Endodermal cell (in vitro differentiated cells): ENCODE data around the gene MFSD2A. TPM values are rescaled to one million over a fixed set of nuclear protein-coding genes. Genes with fewer than 3 reads are reported as not detected.

Experiments used
- DNase-seq: peaks from one replicate; pipeline ENCODE4 v3.0.0-alpha.2; 2017
- H3K27ac ChIP-seq: 2 replicates; pipeline ENCODE4 v1.5.1; 2013; ENCODE audit warnings: mild to moderate bottlenecking, low read depth, low read length, moderate library complexity
- H3K27me3 ChIP-seq: 2 replicates; pipeline ENCODE4 v1.6.1; 2013; ENCODE audit warnings: mild to moderate bottlenecking, low read length, moderate library complexity; ENCODE audit not compliant: insufficient read depth, control insufficient read depth, poor library complexity, severe bottlenecking
- H3K36me3 ChIP-seq: 2 replicates; pipeline ENCODE4 v1.7.0; 2013; ENCODE audit warnings: mild to moderate bottlenecking, low read length, moderate library complexity; ENCODE audit not compliant: control insufficient read depth, insufficient read depth
- H3K4me1 ChIP-seq: one replicate; pipeline ENCODE4 v1.7.0; 2013; ENCODE audit warnings: low read length; ENCODE audit not compliant: control insufficient read depth, insufficient read depth
- H3K4me3 ChIP-seq: 2 replicates; pipeline ENCODE4 v1.5.1; 2013; ENCODE audit warnings: mild to moderate bottlenecking, low read length, moderate library complexity
- H3K9ac ChIP-seq: 2 replicates; pipeline ENCODE4 v1.6.1; 2013; ENCODE audit warnings: mild to moderate bottlenecking, low read length, moderate library complexity; ENCODE audit not compliant: poor library complexity, severe bottlenecking; ENCODE audit errors: extremely low read depth
- H3K9me3 ChIP-seq: 2 replicates; pipeline ENCODE4 v1.6.1; 2013; ENCODE audit warnings: mild to moderate bottlenecking, low read length, moderate library complexity; ENCODE audit not compliant: control insufficient read depth
- H3K27ac Mint-ChIP-seq: 2 replicates; pipeline ENCODE4 v1.8.0; 2020; ENCODE audit warnings: mixed read lengths
- H3K27me3 Mint-ChIP-seq: 2 replicates; pipeline ENCODE4 v1.8.0; 2021; ENCODE audit warnings: mild to moderate bottlenecking, mixed read lengths; ENCODE audit not compliant: insufficient read depth
- H3K36me3 Mint-ChIP-seq: 2 replicates; pipeline ENCODE4 v1.8.0; 2020; ENCODE audit warnings: low read depth, mixed read lengths
- H3K4me1 Mint-ChIP-seq: 2 replicates; pipeline ENCODE4 v1.8.0; 2020; ENCODE audit warnings: mixed read lengths
- H3K4me3 Mint-ChIP-seq: 2 replicates; pipeline ENCODE4 v1.8.0; 2020; ENCODE audit warnings: mild to moderate bottlenecking, moderate library complexity, mixed read lengths
- H3K9me3 Mint-ChIP-seq: 2 replicates; pipeline ENCODE4 v1.8.0; 2020; ENCODE audit warnings: mild to moderate bottlenecking, mixed read lengths
- CTCF ChIP-seq: fragments of 200-600 bp; sonication (generic); conservative IDR thresholded peaks from 2 replicates; pipeline ENCODE4 v1.5.0; 2021; ENCODE audit warnings: antibody characterized with exemption, mild to moderate bottlenecking
- WGBS, 2 experiments: methylation state at CpG; one replicate each; pipeline versions ENCODE4 v1.1.5 to v1.1.7; 2013; ENCODE audit warnings: missing lambda C conversion rate in 2 of 2, mixed read lengths in 1 of 2; ENCODE audit not compliant: insufficient coverage in 1 of 2, insufficient read length in 1 of 2; 5-methylcytosine and 5-hydroxymethylcytosine counted together
- total RNA-seq, 2 donors: library from RNA; stranded (reverse); fragmentation: NEBNext Ultra II Directional in 1 of 2; extraction: Animal tissue kit (Norgen Biotek cat#: 25700) in 1 of 2; gene quantifications; 2 replicates in 1 of 2; 3 replicates in 1 of 2; pipeline ENCODE4 v1.2.1, GENCODE V29; 2021

Gene MFSD2A
- total RNA-seq, 2 donors from 2014 or later, result 6.3 to 8.5 TPM

GRCh38 chr1:39958403-39959200, 3.7 kb downstream of the MFSD2A start:
- H3K9me3 ChIP-seq, result no peaks in the 10 kb centered on the region
- H3K36me3 Mint-ChIP-seq, result peaks cover 19% of the 10 kb centered on the region
- no peak for TF ChIP-seq CTCF
- WGBS, 2 experiments, result 85 to 100% methylated on average over 3 to 7 of the region's 7 CpGs
- peaks cover 12% of the 10 kb centered on the region for H3K4me1 Mint-ChIP-seq
- H3K27me3 Mint-ChIP-seq, result peaks cover 24% of the 10 kb centered on the region
- H3K4me3 Mint-ChIP-seq, result no peak overlapping the region
- no peak overlapping the region for H3K9ac ChIP-seq
- H3K27me3 ChIP-seq, result peaks cover 21% of the 10 kb centered on the region
- no peaks in the 10 kb centered on the region for H3K9me3 Mint-ChIP-seq
- no peak overlapping the region for H3K27ac ChIP-seq
- H3K4me3 ChIP-seq, result no peak overlapping the region
- no peaks in the 10 kb centered on the region for H3K4me1 ChIP-seq
- no peak overlapping the region for H3K27ac Mint-ChIP-seq
- no peaks in the 10 kb centered on the region for H3K36me3 ChIP-seq
- no peak for DNase-seq

GRCh38 chr1:39959651-39960333, 4.8 kb downstream of the MFSD2A start:
- H3K36me3 ChIP-seq, result no peaks in the 10 kb centered on the region
- peaks cover 13% of the 10 kb centered on the region for H3K27me3 Mint-ChIP-seq
- H3K4me3 Mint-ChIP-seq, result no peak overlapping the region
- H3K27me3 ChIP-seq, result peaks cover 11% of the 10 kb centered on the region
- no peaks in the 10 kb centered on the region for H3K9me3 Mint-ChIP-seq
- H3K9me3 ChIP-seq, result no peaks in the 10 kb centered on the region
- peaks cover 24% of the 10 kb centered on the region for H3K36me3 Mint-ChIP-seq
- H3K4me1 Mint-ChIP-seq, result peaks cover 9% of the 10 kb centered on the region
- no peak for DNase-seq
- WGBS, 2 experiments, result 91 to 100% methylated on average over 6 to 12 of the region's 12 CpGs
- no peaks in the 10 kb centered on the region for H3K4me1 ChIP-seq
- no peak overlapping the region for H3K27ac ChIP-seq
- no peak overlapping the region for H3K4me3 ChIP-seq
- H3K27ac Mint-ChIP-seq, result no peak overlapping the region
- no peak for TF ChIP-seq CTCF
- H3K9ac ChIP-seq, result no peak overlapping the region

GRCh38 chr1:39960431-39960958, 5.5 kb downstream of the MFSD2A start:
- Mint-ChIP-seq H3K27ac (no peak overlapping the region), H3K36me3 (peaks cover 24% of the 10 kb centered on the region), H3K27me3 (peaks cover 10% of the 10 kb centered on the region), H3K4me1 (peaks cover 8% of the 10 kb centered on the region), H3K9me3 (no peaks in the 10 kb centered on the region), H3K4me3 (no peak overlapping the region)
- Histone ChIP-seq H3K27me3 (peaks cover 9% of the 10 kb centered on the region), H3K4me1 (no peaks in the 10 kb centered on the region), H3K36me3 (no peaks in the 10 kb centered on the region), H3K9me3 (no peaks in the 10 kb centered on the region), H3K27ac (no peak overlapping the region), H3K9ac (no peak overlapping the region), H3K4me3 (no peak overlapping the region)
- DNase-seq, result no peak
- TF ChIP-seq CTCF, result no peak
- 93 to 100% methylated on average over 8 to 13 of the region's 13 CpGs for WGBS, 2 experiments
